Measurements from ENCODE around the gene ADGRF3.
"Not testable (repeated sequence)": the region's sequence is repeated elsewhere in the genome, so short reads cannot be mapped to it uniquely, and the experiment has no call there.

The ADGRF3 gene

DNA sequence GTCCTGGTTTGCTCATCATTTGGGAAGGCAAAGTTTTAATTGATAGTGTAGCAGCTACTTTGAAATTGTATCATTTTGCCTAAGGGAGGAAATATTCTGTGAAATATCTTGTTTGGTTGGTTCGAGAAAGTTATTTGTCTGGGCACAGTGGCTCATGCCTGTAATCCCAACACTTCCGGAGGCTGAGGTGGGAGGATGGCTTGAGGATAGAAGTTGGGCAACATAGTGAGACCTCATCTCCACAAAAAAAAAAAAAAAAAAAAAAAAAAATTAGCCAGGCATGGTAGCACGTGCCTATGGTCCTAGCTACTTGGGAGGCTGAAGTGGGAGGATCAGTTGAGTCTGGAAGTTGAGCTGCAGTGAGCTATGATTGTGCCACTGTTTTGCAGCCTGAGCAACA, 3.1 kb upstream of the ADGRF3 start:
- DNase-seq (ENCODE audit: low read depth), result no peak

DNA sequence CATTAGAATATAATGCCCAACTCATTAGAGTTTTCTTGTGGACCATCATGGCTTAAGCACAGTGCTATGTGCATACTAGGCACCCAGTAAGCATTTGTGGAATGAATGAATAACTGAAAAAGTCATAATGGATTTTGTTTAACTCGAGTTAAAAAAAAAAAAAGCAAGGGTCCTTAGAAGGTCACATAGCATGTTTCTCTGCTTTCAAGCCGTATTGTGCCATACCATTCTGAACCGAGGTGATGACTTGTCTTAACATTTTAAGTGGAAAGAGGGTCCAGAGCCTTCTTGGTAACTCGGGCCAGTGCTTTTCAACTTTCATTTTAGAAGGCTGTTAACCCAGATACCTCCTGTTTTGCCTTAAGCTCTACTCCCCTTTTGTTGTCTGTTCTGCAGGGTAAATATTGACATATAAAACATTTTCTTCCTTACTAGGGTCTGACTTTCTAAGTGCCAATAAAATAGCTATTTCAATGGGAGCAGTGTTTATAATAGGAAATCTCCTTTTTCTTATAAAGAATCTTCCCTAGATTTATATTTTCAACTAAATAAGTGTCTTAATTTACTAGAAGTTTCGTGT, 787 bp upstream of the ADGRF3 start:
- peak; percentile 32 for DNase-seq (ENCODE audit: low read depth)

DNA sequence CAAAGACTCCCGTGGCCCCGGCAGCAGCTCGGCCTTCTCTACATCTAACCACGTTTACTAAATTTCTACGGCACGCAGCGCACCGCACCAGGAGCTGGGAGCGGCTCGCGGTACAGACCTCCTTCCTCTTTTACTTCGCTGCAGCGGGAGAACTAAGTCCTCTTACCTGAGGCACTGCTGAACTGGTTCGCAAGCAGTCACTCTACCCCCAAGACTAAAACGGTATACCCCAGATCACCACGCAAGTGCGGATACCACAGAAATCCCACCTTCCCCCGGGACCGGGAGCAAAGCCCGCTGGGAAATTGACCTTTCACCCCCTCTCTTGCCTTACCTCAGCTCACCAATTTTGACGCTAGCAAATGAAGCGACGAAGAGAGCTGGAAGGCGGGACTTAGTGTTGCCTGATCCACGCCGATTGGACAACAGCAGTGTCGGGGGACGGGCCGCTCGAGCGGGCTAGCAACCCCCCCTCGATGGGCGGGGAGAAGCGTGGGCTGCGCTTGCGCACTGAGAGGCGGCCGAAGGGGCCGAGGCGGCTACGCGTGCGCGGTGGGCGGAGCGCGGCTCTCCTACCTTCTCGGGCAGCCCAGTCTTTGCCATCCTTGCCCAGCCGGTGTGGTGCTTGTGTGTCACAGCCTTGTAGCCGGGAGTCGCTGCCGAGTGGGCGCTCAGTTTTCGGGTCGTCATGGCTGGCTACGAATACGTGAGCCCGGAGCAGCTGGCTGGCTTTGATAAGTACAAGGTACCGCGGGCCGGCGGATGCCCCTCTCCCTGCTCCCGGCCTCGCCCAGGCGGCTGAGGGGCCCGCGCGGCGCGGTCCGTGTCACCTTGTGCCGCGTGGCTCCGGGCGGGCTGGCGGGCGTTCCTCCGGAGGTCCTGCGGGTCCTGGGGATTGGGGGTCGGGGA, 790 bp downstream of the ADGRF3 start, which contains the start of gene SELENOI:
SELENOI (plus strand) TSS at position 599 of the 909 bp plus-strand sequence; CDS start at position 689, 90 bp downstream.
- DNase-seq (ENCODE audit: low read depth), result peak; percentile 99

DNA sequence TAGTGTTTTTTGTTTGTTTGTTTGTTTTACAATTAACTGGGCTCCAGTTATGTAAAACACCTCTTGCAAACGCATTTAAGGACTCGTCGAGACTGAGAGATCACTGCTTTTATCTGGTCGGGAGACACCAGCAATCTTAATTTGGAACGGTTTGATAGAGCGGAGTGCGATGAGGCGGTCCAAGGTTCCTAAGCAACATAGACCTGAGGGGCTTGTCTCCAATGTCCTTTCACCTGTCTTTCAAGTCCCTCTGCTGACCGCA, 1.4 kb downstream of the ADGRF3 start:
- DNase-seq (ENCODE audit: low read depth), result no peak

DNA sequence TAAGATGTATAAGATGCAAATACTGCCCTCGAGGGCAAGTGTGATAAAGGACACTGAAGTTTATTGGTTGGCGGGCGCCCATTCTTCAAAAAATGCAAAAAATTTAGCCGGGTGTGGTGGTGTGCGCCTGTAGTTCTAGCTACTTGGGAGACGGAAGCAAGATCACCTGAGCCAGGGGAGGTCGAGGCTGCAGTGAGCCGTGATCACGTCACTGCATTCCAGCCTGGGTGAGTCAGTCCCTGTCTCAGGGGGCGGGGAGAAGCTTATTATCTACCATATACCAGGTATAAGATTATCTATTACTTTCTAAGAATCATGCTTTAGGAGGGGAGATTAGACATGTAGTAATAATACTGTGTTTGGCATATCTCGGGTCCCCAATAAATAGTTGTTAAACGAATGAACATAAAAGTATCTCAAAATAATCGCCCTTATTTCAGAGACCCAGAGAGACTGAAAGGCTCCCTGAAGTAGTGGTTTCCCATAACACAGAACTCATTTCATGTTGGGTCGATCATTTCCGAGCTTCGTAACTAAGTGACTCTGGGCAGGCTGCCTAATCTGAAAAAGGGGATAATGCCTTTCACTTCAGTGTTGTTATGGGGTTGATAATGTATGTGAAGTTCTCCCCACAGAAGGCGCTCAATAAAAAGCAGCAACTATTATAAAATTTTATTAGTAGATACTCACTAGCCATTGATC, 1.9 kb downstream of the ADGRF3 start:
- DNase-seq (ENCODE audit: low read depth), result peak; percentile 65

DNA sequence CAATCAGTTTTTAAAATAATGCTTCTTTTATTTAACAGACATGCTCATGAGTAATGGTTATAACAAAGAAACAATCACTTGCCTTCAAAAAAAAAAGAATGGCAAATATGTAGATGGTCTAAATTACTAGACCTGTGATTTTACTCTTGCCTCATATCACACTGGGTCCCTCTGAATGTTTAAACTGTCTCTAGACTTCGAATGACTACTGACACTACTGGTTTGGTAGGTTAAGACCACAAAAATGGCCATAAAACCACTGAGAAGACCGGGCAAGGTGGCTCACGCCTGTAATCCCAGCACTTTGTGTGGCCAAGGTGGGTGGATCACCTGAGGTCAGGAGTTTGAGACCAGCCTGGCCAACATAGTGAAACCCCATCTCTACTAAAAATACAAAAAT, 5.8 kb downstream of the ADGRF3 start:
- no peak for DNase-seq (ENCODE audit: low read depth)

DNA sequence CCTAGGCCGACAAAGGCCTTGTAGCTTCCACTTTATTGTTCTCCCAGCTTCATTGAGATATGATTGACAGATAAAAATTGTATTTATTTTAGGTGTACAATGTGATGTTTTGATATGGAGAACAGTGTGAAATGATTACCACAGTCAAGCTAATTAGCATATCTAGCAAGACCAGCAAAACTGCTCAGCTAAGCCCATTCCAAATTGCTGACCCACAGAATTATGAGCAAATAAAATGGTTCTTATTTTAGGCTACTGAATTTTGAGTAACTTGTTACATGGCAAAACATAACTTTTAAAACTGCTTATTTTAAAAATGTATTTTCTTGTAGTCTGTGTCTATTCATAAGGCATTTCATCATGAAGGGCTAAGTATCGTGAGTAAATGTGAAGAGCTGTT, 9.3 kb downstream of the ADGRF3 start:
- no peak for DNase-seq (ENCODE audit: low read depth)

DNA sequence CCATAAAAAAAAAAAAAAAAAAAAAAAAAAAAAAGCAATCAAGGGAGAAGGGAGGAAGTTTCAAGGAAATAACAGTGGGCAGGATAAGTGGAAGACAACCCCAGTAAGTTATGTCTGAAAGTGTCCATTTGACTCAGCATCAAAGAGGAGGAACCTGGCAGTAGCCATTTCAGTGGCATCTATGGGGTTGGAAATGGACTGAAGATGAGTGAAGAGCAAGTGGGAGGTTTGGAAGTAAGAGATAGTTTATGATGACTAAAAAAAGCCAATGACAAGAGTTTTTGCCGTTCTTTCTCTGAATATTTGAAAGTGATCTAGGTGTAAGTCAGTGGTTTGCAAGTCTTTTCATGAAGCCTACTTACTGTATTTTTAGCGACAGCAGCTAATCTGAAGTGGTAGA, 9.9 kb downstream of the ADGRF3 start:
- no peak for DNase-seq (ENCODE audit: low read depth)

DNA sequence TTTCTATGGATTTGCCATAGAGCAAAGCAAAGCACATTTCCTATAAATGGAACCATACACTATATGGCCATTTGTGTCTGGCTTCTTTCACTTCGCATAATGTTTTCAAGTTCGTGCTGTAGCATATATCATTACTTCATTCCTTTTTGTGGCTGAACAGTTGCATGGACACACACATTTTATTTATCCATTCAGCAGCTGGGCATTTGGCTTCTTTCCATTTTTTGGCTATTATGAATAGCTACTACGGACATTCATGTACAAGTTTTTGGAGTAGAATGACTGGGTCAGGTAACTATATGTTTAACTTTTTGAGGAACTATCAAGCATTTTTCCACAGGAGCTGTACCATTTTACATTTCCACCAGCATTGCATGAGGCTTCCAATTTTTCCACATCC, 11.4 kb downstream of the ADGRF3 start:
- no peak for DNase-seq (ENCODE audit: low read depth)

DNA sequence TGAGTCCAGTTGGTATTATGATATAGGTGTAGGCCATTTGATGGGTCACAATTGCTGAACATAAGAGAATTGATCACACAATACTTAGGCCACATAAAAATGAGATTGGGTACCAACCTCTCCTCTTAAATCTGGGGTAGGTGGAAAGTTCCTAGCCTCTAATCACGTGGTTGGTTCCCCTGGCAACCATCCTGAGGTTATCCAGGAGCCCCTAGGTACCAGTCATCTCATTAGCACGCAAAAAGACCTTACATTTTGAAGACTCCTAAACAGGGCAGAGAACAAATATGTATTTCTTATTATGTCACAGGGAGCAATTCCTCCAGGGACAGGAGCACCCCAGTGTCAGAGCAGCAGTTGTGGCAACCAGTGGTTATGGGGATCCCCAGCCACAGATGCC, 13.3 kb downstream of the ADGRF3 start:
- DNase-seq (ENCODE audit: low read depth), result no peak

DNA sequence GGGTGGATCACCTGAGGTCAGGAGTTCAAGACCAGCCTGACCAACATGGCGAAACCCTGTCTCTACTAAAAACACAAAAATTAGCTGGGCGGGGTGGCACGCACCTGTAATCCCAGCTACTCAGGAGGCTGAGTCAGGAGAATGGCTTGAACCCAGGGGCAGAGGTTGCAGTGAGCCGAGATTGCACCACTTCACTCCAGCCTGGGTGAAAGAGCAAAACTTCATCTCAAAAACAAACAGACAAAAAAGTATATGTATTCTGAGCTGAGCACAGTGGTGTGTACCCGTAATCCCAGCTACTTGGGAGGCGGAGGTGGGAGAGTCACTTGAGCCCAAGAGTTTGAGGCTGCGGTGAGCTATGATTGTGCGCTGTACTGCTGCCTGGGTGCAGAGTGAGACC, 15.3 kb downstream of the ADGRF3 start:
- not testable (repeated sequence) for DNase-seq (ENCODE audit: low read depth)

DNA sequence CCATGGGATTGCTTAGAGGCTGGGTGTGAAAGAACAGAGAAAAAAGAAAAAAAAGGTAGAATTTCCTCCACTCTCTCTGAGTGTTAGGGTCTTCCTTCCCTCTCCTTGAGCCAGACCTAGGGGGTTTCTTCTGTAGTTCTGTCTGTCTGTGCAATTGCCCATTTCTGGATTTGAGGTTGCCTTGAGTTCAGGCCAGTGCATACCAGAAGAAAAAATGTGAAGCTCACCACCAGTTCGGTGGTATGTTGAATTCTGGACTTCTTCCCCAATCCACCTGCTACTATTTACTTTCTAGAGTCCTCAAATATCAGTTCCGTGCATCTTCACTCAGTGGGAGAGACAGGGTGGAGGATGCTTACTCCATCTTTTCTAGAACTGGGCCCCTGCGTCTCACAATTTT, 16.0 kb downstream of the ADGRF3 start:
- DNase-seq (ENCODE audit: low read depth), result no peak

DNA sequence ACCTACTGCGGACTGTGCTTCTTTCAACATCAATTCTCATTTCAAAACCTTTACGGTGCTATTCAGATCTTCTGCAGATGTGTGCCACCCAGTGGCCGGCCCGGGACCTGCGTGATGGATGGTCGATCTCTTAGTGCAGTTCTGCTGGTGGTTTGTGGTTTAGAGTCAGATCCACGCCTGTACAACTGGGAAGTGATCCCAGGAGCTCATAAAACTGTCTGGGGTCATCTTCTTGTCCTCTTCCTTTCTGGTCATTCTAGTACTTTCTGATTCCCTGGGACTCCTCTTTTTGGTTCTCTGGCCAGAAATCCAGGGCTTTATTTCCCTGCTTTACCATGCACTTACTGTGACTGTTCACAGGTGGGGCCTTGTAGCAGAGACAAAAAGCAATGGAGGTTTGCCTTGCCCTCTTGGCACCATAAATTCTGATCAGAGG, 16.5 kb downstream of the ADGRF3 start:
- DNase-seq (ENCODE audit: low read depth), result peak; percentile 80

DNA sequence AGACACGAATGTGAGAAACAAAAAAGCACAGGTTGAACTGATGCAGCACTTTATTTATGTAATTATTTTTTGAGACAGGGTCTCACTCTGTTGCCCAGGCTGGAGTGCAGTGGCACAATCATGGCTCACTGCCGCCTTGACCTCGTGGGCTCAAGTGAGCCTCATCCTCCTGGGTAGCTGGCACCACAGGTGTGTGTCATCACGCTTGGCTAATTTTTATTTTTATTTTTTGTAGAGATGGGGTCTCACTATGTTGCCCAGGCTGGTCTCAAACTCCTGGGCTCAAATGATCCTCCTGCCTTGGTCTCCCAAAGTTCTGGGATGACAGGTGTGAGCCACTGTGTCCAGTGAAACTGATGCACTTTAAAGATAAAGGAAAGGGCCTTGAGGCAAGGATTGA, 17.5 kb downstream of the ADGRF3 start:
- DNase-seq (ENCODE audit: low read depth), result not testable (repeated sequence)

DNA sequence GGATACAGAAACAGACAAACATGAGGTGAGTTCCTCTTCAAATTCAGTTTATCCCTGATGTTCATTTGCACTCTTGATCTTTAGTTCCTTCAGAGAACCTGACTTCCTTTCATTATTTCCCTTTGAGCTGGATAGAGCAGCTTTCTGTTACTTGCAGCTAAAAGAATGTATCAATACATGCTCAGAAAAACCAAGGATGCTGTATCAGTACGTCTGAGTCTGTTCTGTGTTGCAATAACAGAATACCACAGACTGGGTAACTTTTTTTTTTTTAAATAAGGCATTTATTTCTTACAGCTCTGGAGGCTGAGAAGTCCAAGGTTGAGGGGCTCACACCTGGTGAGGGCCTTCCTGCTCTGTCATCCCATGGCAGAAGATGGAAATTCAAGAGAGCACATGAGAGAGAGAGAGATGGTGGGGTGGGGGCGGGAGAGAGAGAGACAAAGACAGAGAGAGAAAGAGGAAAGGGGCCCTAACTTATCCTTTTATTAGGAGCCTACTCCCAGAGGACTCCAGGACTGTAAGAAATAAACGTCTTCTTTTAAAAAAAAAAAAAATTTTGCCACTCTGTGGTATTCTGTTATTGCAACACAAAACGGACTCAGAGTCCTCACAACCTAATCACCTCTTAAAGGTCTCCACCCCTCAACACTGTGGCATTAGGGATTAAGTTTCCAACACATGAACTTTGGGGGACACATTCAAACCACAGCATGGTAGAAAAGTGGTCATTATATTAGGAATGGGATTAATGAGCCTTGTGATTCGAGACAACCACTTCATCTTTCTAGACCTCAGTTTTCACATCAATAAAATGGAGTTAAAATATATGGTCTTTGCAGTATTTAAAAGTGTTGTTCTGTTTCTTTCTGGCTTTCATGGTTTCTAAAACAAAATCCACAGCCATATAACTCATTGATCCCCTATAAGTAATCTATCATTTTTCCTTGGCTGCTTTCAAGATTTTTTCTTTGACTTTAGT, 19.0 kb downstream of the ADGRF3 start:
- DNase-seq (ENCODE audit: low read depth), result peak; percentile 32

DNA sequence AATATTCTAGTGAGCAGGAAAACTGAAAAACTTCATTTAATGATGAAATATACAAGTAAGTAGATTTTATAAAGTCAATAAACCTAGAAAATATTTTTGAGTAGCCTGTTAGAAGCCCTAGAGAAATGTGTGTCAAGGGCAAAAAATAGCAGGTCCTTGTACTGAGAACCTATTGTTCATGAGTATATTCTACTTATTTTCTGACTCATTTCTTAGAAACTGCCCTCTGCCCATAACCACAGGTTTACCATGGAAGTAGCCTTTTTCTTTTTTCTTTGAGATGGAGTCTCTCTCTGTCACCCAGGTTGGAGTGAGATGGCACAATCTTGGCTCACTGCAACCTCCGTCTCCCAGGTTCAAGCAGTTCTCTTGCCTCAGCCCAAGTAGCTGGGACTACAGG, 20.1 kb downstream of the ADGRF3 start:
- peak; percentile 28 for DNase-seq (ENCODE audit: low read depth)

DNA sequence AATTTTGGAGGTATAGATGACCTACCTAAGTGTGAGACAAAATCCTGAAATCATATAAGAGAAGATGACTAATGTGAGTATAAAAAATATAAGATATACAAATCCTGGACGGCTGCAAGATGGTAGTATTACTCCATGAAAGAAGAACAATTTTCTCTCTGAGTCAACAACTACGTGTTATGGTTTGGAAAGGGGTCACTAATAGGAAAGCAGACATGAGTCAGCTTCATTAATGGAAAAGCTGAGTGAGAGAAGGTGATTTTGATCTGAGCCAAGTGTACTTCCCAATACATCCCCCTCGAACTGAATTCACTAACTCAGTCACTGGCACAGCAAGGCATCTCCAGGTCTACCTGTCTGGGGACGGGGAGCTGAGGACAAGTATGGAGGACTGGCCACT, 20.7 kb downstream of the ADGRF3 start:
- peak; percentile 75 for DNase-seq (ENCODE audit: low read depth)

DNA sequence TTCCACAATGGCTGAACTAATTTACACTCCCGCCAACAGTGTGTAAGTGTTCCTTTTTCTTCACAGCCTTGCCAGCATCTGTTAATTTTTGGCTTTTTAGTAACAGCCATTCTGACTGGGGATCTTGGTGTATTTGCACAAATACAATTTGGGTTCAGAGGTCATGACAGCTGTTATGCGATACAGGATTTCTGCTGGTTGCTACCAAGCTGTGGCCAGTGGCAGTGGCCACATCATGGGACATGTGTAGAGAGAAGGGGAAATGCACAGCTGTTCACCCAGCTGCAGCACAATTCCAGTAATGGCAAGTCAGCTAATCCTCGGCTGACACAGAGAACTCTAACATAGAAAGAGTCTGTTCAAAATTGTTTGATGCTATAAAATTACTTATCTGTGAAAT, 21.7 kb downstream of the ADGRF3 start:
- no peak for DNase-seq (ENCODE audit: low read depth)

DNA sequence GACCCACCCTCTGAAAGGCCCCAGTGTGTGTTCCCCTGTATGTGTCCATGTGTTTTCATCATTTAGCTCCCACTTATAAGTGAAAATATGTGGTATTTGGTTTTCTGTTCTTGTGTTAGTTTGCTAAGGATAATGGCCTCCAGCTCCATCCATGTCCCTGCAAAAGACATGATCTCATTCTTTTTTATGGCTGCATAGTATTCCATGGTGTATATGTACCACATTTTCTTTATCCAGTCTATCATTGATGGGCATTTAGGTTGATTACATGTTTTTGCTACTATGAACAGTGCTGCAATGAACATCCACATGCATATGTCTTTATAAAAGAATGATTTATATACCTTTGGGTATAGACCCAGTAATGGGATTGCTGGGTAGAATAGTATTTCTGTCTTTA, 22.1 kb downstream of the ADGRF3 start:
- not testable (repeated sequence) for DNase-seq (ENCODE audit: low read depth)

DNA sequence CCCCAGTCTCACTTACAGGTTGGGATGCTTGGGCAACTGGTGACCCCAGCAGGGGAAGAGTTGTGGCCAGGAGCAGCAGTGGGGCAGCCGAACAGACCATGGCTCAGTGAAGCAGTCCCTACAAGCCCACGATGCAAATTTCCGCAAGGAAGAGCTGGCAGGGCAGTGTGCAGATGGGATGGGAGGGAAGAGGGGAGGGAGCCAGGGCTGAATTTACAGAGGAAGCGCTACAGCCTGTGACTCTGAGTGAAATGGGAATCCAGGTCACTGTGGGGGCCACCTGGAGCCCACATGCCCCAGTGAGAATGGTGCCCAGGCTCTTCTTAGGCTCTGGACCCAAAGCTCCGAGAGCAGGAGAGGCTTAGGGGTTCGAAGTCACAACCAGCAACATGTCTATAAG, 27.6 kb downstream of the ADGRF3 start:
- no peak for DNase-seq (ENCODE audit: low read depth)

DNA sequence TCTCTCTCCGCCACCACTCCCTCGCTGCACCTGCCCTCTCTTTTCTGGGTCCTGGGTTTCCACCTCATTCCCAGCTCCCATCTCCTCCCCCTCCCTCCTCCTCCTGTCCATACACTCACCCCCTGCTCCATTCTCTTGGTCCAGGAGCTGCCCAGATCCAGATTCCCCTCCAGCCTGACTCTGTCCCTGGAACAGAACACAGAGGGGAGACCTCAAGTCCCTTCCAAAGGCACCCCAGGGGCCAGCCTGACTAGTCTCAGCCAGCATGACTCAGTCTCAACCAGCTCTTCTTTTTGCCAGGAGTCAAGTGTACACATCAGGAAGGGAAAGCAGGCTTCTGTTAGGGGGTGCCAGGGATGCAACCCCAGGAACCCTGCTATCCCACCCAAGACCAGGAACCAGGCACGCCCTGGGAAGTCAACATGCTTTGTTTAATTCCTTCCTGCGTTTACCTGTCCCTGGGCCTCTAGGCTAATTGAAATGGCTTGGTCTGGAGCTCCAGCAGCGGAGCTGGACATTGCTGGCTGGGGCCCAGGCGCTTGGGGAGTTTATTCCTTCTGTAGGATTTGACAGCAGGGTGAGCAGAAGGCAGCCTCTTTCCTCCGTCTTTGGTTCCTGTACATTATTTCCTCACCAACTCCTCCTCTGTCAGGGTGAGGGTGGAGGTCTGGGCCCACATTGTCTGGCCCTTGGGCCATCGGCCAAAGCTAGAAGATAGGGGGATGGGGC, 29.0 kb downstream of the ADGRF3 start:
- DNase-seq (ENCODE audit: low read depth), result no peak

All from ELR (cell line).